H1 (cell line): Measurements from ENCODE around the gene ADGRL3. TPM values are rescaled to one million over a fixed set of nuclear protein-coding genes. Genes with fewer than 3 reads are reported as not detected.
"Not testable (repeated sequence)": the region's sequence is repeated elsewhere in the genome, so short reads cannot be mapped to it uniquely, and the experiment has no call there.

Source experiments
- CTCF ChIA-PET: fragments of 300-600 bp; sonication (Branson Sonifier 250); formaldehyde crosslinking; loops from one replicate; lab custom pipeline; 2021; ENCODE audit not compliant: partially characterized antibody; lab: Charles Lee
- POLR2A ChIA-PET: fragments of 300-600 bp; sonication (Branson Sonifier 250); formaldehyde crosslinking; loops from one replicate; lab custom pipeline; 2021; ENCODE audit warnings: inconsistent platforms; ENCODE audit not compliant: partially characterized antibody; lab: Charles Lee
- DNase-seq, 2 experiments: peaks; one replicate each; pipeline versions ENCODE4 v3.0.0 to v3.0.0-alpha.2; 2010 to 2022; ENCODE audit warnings: low spot score in 2 of 2, low read depth in 1 of 2, mixed read lengths in 1 of 2
- FAIRE-seq: peaks from 2 replicates; lab custom pipeline; 2011; peaks lifted over from hg19 to GRCh38; lab: Jason Lieb, UNC
- H2AFZ ChIP-seq: 2 replicates; pipeline ENCODE4 v1.8.1; 2012; ENCODE audit warnings: low read length, inconsistent platforms
- H2AK5ac ChIP-seq: 2 replicates; pipeline ENCODE4 v1.6.1; 2013; ENCODE audit warnings: low read depth, low read length
- H2BK120ac ChIP-seq: replicated peaks from 2 replicates; pipeline ENCODE3; 2013; ENCODE audit warnings: low read depth, low read length, inconsistent platforms
- H2BK12ac ChIP-seq: 2 replicates; pipeline ENCODE4 v1.6.1; 2013; ENCODE audit warnings: low read depth, low read length
- H2BK15ac ChIP-seq: 2 replicates; pipeline ENCODE4 v1.6.1; 2013; ENCODE audit warnings: low read length
- H2BK20ac ChIP-seq: 2 replicates; pipeline ENCODE4 v1.6.1; 2013; ENCODE audit warnings: low read length
- H2BK5ac ChIP-seq: 2 replicates; pipeline ENCODE4 v1.6.1; 2013; ENCODE audit warnings: low read depth, low read length
- H3K14ac ChIP-seq: 2 replicates; pipeline ENCODE4 v1.6.1; 2013; ENCODE audit warnings: inconsistent platforms; ENCODE audit not compliant: insufficient read length
- H3K18ac ChIP-seq: 2 replicates; pipeline ENCODE4 v1.6.1; 2013; ENCODE audit warnings: low read length; ENCODE audit errors: extremely low read depth
- H3K23ac ChIP-seq: 2 replicates; pipeline ENCODE4 v1.6.1; 2013; ENCODE audit warnings: inconsistent platforms; ENCODE audit not compliant: insufficient read length
- H3K23me2 ChIP-seq: 2 replicates; pipeline ENCODE4 v1.6.1; 2013; ENCODE audit warnings: low read depth, low read length
- H3K27ac ChIP-seq: 2 replicates; pipeline ENCODE4 v1.6.1; 2011; ENCODE audit warnings: low read depth, low read length, inconsistent platforms
- H3K27me3 ChIP-seq, 4 experiments: replicated peaks in 1 of 4; 1 replicate in 1 of 4; 2 replicates in 3 of 4; pipeline versions ENCODE4 v1.6.1 to v1.8.1; 2011 to 2013; ENCODE audit warnings: low read length in 3 of 4, mild to moderate bottlenecking in 3 of 4, inconsistent platforms in 2 of 4, mixed read lengths in 2 of 4, moderate library complexity in 1 of 4; ENCODE audit not compliant: control insufficient read depth in 3 of 4, insufficient read depth in 3 of 4; ENCODE audit errors: extremely low read depth in 1 of 4
- H3K36me3 ChIP-seq, 4 experiments: 2 replicates each; pipeline versions ENCODE4 v1.6.1 to v1.8.1; 2011 to 2013; ENCODE audit warnings: mild to moderate bottlenecking in 4 of 4, low read length in 3 of 4, moderate library complexity in 2 of 4, control low read depth in 1 of 4, inconsistent platforms in 1 of 4; ENCODE audit not compliant: insufficient read depth in 4 of 4, control insufficient read depth in 2 of 4
- H3K4ac ChIP-seq: replicated peaks from 2 replicates; pipeline ENCODE3; 2013; ENCODE audit warnings: low read length, low read depth, mixed read lengths, inconsistent platforms; ENCODE audit not compliant: insufficient read length
- H3K4me1 ChIP-seq, 4 experiments: replicated peaks in 1 of 4; 1 replicate in 1 of 4; 2 replicates in 3 of 4; pipeline versions ENCODE4 v1.6.1 to v1.8.1; 2011 to 2013; ENCODE audit warnings: low read length in 3 of 4, inconsistent platforms in 2 of 4, mixed read lengths in 1 of 4; ENCODE audit not compliant: insufficient read depth in 4 of 4, control insufficient read depth in 3 of 4
- H3K4me2 ChIP-seq, 2 experiments: 2 replicates each; pipeline versions ENCODE4 v1.6.1 to v1.8.1; 2011 to 2013; ENCODE audit warnings: low read depth in 2 of 2, low read length in 2 of 2, control low read depth in 1 of 2, inconsistent platforms in 1 of 2, mild to moderate bottlenecking in 1 of 2; ENCODE audit not compliant: insufficient read depth in 1 of 2
- H3K4me3 ChIP-seq, 4 experiments: fragments of 200-600, 300-600 bp in 1 of 4; sonication (generic), shearing (Covaris generic), sonication (Bioruptor Twin) in 1 of 4; 2 replicates each; pipeline versions ENCODE4 v1.5.1 to v1.8.1; 2011 to 2016; ENCODE audit warnings: low read length in 4 of 4, low read depth in 3 of 4, control low read depth in 2 of 4, inconsistent platforms in 2 of 4, mild to moderate bottlenecking in 2 of 4, mixed read lengths in 1 of 4, moderate library complexity in 1 of 4; ENCODE audit not compliant: insufficient read depth in 2 of 4; ENCODE audit errors: extremely low read depth in 1 of 4
- H3K56ac ChIP-seq: replicated peaks from 2 replicates; pipeline ENCODE3; 2013; ENCODE audit warnings: low read depth, mild to moderate bottlenecking, mixed read lengths, low read length, inconsistent platforms; ENCODE audit not compliant: insufficient read length
- H3K79me1 ChIP-seq: 2 replicates; pipeline ENCODE4 v1.6.1; 2013; ENCODE audit warnings: low read depth, low read length, control low read depth
- H3K79me2 ChIP-seq, 2 experiments: 2 replicates each; pipeline versions ENCODE4 v1.6.1 to v1.8.1; 2012 to 2013; ENCODE audit warnings: low read length in 2 of 2, mild to moderate bottlenecking in 2 of 2, inconsistent platforms in 1 of 2; ENCODE audit not compliant: insufficient read depth in 2 of 2, control insufficient read depth in 1 of 2
- H3K9ac ChIP-seq, 4 experiments: replicated peaks in 1 of 4; 1 replicate in 1 of 4; 2 replicates in 3 of 4; pipeline versions ENCODE4 v1.6.1 to v1.8.1; 2011 to 2013; ENCODE audit warnings: low read depth in 3 of 4, low read length in 3 of 4, control low read depth in 2 of 4, mild to moderate bottlenecking in 2 of 4, moderate library complexity in 2 of 4, inconsistent platforms in 1 of 4; ENCODE audit errors: extremely low read depth in 1 of 4
- H3K9me3 ChIP-seq, 2 experiments: 2 replicates each; pipeline versions ENCODE4 v1.6.1 to v1.8.1; 2012 to 2013; ENCODE audit warnings: mild to moderate bottlenecking in 2 of 2, moderate library complexity in 2 of 2, control low read depth in 1 of 2, inconsistent platforms in 1 of 2, low read depth in 1 of 2, low read length in 1 of 2, mixed read lengths in 1 of 2; ENCODE audit not compliant: insufficient read depth in 2 of 2
- H4K20me1 ChIP-seq, 2 experiments: replicated peaks in 1 of 2; 2 replicates each; pipeline versions ENCODE3 to v1.8.1; 2011 to 2013; ENCODE audit warnings: inconsistent platforms in 2 of 2, low read length in 2 of 2, mild to moderate bottlenecking in 1 of 2; ENCODE audit not compliant: insufficient read depth in 2 of 2, control insufficient read depth in 1 of 2
- H4K5ac ChIP-seq: 2 replicates; pipeline ENCODE4 v1.6.1; 2013; ENCODE audit warnings: low read length, low read depth, mixed read lengths, inconsistent platforms; ENCODE audit not compliant: insufficient read length
- H4K8ac ChIP-seq: 2 replicates; pipeline ENCODE4 v1.8.0; 2013; ENCODE audit warnings: mild to moderate bottlenecking, moderate library complexity, low read length, inconsistent platforms; ENCODE audit not compliant: insufficient read depth; ENCODE audit errors: extremely low read depth
- H4K91ac ChIP-seq: replicated peaks from 2 replicates; pipeline ENCODE3; 2013; ENCODE audit warnings: low read length, mixed read lengths, inconsistent platforms; ENCODE audit not compliant: insufficient read length
- POLR2A ChIP-seq, 2 experiments: IDR thresholded peaks; 1 replicate in 1 of 2; 2 replicates in 1 of 2; pipeline ENCODE4 v1.6.1; 2011; ENCODE audit warnings: low read depth in 2 of 2, low read length in 2 of 2, mild to moderate bottlenecking in 2 of 2; ENCODE audit errors: control extremely low read depth in 1 of 2
- POLR2AphosphoS5 ChIP-seq: IDR thresholded peaks from 2 replicates; pipeline ENCODE4 v1.6.1; 2011; ENCODE audit warnings: low read depth, low read length
- WGBS, 2 experiments: shearing (Covaris generic) in 1 of 2; methylation state at CpG; one replicate each; pipeline versions ENCODE4 v1.1.6 to v1.1.7; 2013 to 2015; ENCODE audit warnings: low lambda C conversion rate in 2 of 2, mixed read lengths in 2 of 2, inconsistent platforms in 1 of 2, low coverage in 1 of 2, missing lambda C conversion rate in 1 of 2; ENCODE audit not compliant: insufficient replicate concordance in 2 of 2, insufficient coverage in 1 of 2, insufficient read length in 1 of 2; ENCODE audit errors: extremely low coverage in 1 of 2, missing lambda C conversion rate in 1 of 2; 5-methylcytosine and 5-hydroxymethylcytosine counted together
- polyA plus RNA-seq, 7 experiments: library from polyadenylated mRNA; depleted of rRNA in 3 of 7; stranded (reverse) in 5 of 7; unstranded in 2 of 7; fragments of >200 nt in 5 of 7; fragments of 200-250 nt in 2 of 7; gene quantifications; 1 replicate in 5 of 7; 2 replicates in 1 of 7; 4 replicates in 1 of 7; pipeline versions ENCODE4 v1.2.1 to v1.2.3, GENCODE V29; 2011 to 2013; ENCODE audit warnings: missing spikeins in 2 of 7, mixed read lengths in 2 of 7
- total RNA-seq: library from RNA; stranded (reverse); fragmentation: NEBNext Ultra II Directional; extraction: Animal tissue kit (Norgen Biotek cat#: 25700); gene quantifications from 2 replicates; pipeline ENCODE4 v1.2.1, GENCODE V29; 2021

Gene ADGRL3
- total and polyA plus RNA-seq, 2 of the 8 experiments (the other 6 are each of a cell fraction or from before 2014, with no cell fraction given), result 6.6 to 13.0 TPM

DNA sequence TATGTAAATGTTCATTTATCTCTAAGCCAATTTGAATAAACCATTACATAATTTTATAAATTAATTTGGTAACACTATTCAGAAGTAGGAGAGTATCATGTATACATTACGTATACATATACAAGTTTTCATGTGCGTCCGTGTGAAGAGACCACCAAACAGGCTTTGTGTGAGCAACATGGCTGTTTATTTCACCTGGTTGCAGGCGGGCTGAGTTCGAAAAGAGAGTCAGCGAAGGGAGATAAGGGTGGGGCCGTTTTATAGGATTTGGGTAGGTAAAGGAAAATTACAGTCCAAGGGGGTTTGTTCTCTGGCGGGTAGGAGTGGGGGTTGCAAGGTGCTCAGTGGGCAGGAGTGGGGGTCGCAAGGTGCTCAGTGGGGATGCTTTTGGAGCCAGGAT, 564.0 kb downstream of the ADGRL3 start:
- H2BK15ac ChIP-seq, H4K91ac ChIP-seq, H2AFZ ChIP-seq, H3K14ac ChIP-seq, H2BK120ac ChIP-seq, H3K56ac ChIP-seq, H2BK12ac ChIP-seq, H3K23me2 ChIP-seq, H4K8ac ChIP-seq, H3K4me1 ChIP-seq, H3K18ac ChIP-seq, H3K4me2 ChIP-seq, H2BK5ac ChIP-seq, H3K27me3 ChIP-seq, H2AK5ac ChIP-seq, H4K5ac ChIP-seq, H4K20me1 ChIP-seq, CTCF ChIA-PET, POLR2A ChIA-PET, H3K23ac ChIP-seq, FAIRE-seq, H3K27ac ChIP-seq, H3K79me1 ChIP-seq, H3K4ac ChIP-seq, DNase-seq, H3K9ac ChIP-seq, H2BK20ac ChIP-seq: not testable (repeated sequence)
- TF ChIP-seq POLR2AphosphoS5 (peak; percentile 66), POLR2A (IDR thresholded peaks at IDR 0.05; ENCODE audit: control extremely low read depth in 1 of 2, low read depth in 2 of 2, low read length in 2 of 2) (peak in 1 of 2 experiments; percentile 55; a peak in 2 of 3 replicates)
- peaks cover 0 to 41% of the 10 kb centered on the region in 2 experiments; a peak in 2 of 4 replicates for H3K79me2 ChIP-seq
- peaks cover 70 to 79% of the 10 kb centered on the region in 2 experiments for H3K9me3 ChIP-seq
- H3K36me3 ChIP-seq, result peaks cover 32 to 88% (median 60%) of the 10 kb centered on the region in 4 experiments
- 94% methylated on average over 9 of the region's 9 CpGs; no CpG with 5 or more reads in 1 of the 2 experiments for WGBS, 2 experiments
- H3K4me3 ChIP-seq, result peak overlapping the region in 2 of 4 experiments; percentile 17 to 55; a peak in 3 of 8 replicates
